Stimulated activated CD4-positive, alpha-beta T cell treated with anti-CD3 and anti-CD28 coated beads, Interleukin-4, amount 100 ng/mL, for 4 hours (primary cell): ENCODE data around the gene PRPF31.
"Not testable (repeated sequence)": the region's sequence is repeated elsewhere in the genome, so short reads cannot be mapped to it uniquely, and the experiment has no call there.

Experiments used
- DNase-seq, 2 experiments: peaks; one replicate each; pipeline ENCODE4 v3.0.0-alpha.2; 2020

Gene PRPF31

DNA sequence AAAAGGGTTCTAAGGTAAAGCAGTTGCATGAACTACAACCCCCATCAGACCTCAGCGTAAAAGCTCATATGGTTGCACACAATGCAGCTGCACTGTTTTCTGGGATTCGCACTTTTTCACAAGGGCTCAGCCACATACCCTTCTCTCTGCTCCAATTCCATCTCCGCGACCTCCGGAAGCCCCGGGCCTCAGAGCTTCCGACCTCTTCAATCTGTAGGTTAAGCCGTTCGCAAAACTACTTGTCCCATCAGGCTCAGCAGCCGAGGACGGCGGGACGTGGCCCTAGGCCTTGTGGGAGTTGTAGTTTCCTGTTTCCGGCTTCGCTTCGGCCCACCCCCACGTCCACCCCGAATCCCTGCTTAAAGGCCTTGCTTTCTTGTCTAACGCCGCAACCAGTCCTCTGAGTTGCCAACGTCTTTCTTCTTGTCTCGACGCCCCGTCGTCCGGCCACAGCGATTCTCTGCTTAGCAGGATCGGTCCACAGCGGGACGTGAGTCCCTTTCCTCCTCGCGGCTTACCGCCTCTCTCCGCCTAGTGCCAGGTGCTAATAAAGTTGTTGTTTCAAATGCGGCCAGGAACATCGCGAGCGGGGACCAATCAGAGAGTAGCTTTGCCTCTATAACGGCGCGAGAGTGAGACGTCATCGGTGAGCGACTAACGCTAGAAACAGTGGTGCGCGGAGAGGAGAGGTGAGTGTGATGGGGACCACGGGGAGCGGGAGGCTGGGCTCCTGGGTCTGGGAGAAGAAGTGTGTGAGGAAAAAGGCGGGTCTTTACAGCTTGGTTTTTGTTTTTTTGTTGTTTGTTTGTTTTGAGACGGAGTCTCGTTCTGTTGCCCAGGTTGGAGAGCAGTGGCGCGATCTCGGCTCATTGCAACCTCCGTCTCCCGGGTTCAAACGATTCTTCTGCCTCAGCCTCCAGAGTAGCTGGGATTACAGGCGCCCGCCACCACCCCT is at the start of gene PRPF31, which contains the start of gene TFPT:
Gene PRPF31 (plus strand): TSS at position 646 of the 955 bp plus-strand sequence. CDS start 2,525 bp downstream, outside the sequence.
Gene TFPT (minus strand): TSS at position 549 of the 955 bp plus-strand sequence. CDS start 388 bp downstream, at position 161.
- DNase-seq = peak; percentile 92 to 96

DNA sequence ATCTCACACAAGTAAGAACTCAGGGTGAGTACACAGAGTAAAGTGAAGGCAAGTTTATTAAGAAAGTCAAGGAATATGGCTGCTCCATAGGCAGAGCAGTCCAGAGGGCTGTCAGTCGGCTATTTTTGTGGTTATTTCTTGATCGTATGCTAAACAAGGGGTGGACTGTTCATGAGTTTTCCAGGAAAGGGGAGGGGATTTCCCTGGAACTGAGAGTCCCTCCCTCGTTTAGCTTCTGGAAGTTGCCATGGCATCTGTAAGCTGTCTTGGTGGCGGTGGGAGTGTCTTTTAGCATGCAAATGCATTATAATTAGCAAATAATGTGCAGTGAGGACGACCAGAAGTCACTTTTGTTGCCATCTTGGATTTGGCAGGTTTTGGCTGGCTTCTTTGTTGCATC is 46.1 kb upstream of the PRPF31 start:
- DNase-seq = no peak

DNA sequence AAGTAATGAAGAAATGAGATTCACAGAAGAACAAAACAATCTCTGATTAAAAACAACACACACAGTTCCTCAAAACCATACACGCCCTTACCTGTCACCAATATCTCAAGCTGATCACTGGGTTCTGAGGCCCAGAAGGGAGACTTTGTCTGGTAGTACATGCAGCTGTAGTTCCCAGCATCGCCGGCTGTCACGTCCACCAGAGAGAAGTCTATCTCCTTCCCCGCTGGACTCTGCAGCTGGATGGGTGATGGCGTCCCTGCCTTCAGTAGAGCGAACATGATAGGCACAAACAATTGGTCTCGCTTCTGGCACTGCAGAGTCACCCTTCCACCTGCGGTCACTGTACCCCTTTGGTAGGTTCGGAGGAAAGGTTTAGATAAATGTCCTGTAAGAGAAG is 41.7 kb upstream of the PRPF31 start:
- no peak for DNase-seq

GRCh38 chr19:54074851-54075250 is 40.7 kb upstream of the PRPF31 start:
- DNase-seq = no peak

DNA sequence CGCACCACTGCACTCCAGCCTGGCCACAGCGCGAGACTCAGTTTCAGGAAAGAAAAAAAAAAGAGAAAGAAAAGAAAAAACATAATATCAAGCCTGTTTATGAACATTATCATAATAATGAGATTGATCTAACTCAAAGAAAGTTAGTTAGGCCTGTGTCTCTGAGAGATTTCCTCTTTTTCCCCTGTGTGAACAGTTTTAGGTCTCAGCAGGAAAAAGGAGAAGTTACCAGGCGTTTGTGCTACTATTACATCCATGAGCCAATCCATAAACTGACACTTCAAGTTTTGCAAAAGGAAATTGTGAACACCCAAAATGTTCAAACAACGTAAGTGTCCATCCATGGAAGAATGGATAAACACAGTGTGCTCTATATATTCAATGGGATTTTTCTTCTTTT is 38.2 kb upstream of the PRPF31 start:
- DNase-seq = no peak

DNA sequence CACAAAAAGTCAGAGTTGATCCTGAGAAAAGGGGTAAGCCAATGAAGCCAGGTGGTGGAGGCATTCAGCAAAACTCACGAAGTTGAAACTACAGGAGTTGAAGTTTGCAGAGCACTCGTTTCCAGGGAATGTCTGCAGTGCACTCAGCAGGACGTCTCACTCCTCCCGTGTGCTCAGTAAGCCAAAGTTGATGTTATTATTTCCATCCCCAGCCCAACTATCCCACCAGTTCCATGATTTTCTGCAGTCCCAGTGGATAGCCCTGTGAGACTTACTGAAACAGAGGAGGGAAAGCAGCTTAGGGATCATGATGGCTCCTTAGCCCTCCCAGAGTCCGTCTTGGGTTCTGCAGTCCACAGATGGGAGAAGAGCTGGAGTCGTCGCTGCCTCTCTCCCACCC is 34.5 kb upstream of the PRPF31 start, which contains the start of gene TARM1:
Gene TARM1 (minus strand): TSS at position 334 of the 400 bp plus-strand sequence. CDS start 25 bp downstream, at position 309.
- DNase-seq = no peak

DNA sequence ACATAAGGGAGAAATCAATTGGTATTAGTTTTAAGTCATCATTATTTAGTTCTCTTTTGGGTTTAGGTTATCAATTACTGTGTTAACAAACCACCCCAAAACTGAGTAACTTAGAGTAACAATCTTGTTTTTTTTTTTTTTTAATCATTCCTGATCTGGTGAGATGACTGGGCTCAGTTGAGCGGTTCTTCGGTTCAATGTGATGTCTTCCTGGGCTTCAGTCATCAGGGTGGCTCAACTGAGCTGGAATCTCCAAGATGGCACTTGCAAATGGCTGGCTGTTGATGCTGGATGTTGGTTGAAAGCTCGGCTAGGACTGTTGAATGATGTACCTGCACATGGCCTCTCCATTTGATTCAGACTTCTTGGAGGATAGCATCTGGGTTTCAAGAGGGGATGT is 31.1 kb upstream of the PRPF31 start:
- no peak for DNase-seq

DNA sequence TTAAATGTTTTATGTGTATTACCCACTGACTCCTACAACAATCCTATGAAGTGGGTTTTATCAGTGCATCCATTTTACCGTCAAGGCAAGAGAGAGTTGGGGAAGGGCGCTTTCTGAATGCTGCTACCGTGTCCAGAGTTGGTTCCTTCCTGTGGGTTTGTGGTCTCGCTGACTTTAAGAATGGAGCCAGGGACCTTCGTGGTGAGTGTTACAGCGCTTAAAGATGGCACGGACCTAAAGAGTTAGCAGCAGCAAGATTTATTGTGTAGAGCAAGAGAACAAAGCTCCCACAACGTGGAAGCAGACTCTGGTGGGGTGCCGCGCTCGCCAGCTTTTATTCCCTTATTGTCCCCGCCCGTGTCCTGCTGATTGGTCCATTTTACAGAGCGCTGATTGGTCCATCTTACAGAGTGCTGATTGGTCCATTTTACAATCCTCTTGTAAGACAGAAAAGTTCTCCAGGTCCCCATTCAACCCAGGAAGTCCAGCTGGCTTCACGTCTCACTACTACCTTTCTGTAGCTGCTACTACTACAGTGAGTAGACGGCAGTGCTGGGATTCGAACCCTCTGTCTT is 21.0 kb upstream of the PRPF31 start:
- no peak for DNase-seq

DNA sequence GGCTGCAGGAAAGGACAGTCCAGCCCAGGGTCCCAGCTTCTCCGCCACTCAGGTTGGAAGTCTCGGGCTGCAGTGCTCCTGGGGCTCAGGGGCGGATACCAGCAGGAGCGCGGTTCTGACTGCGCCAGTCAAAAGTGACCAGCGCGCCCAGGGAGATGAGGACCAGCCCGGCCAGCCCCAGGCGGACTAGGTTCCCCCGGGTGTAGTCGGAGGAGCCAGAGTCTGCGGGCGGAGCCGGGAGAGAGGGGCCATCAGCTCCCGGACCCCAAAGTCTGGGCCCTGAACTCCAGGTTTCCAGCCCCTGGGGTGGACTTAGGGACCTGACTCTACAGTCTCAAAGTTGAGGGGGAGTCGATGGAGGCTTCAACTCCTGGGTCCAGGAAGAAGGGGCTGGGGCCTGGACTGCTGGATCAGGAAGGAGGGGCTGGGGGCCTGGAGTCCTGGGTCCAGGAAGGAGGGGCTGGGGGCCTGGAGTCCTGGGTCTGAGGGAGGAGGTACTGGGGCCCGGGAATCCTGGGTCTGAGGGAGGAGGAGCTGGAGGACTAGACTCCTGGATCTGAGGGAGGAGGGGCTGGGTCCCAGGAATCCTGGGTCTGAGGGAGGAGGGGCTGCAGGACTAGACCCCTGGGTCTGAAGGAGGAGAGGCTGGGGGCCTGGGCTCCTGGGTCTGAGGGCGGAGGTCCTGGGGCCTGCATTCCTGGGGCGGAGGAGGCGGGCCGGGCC is 20.3 kb upstream of the PRPF31 start:
- no peak for DNase-seq

GRCh38 chr19:54095859-54096616 is 19.5 kb upstream of the PRPF31 start:
- peak; percentile 35 to 42 for DNase-seq

DNA sequence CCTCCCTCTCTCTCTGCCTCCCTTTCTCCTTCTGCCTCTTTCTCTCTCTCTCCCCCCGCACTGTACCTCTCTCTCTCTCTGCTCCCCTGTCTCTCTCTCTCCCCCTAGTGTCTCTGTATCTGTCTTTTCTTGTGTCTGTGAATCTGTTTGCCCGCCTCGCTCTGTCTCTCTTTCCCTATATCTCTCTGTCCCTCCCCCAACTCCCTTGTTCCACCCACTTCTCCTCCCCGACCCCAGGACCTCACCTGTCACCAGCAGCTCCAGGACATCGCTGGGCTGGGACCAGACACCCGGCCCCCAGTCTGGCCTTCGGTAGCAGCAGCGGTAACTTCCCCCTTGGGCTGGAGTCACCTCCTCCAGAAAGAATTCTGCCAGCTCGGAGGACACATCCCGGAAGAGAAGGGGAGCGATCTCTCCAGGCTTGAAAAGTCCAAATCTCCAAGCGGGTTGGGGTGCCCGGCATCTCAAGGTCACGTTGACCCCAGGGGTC is 18.9 kb upstream of the PRPF31 start:
- DNase-seq = no peak

- no peak for DNase-seq
Observed at GRCh38 chr19:54099190-54099902, 16.2 kb upstream of the PRPF31 start.

- not testable (repeated sequence) for DNase-seq
Observed at GRCh38 chr19:54099903-54100255, 15.7 kb upstream of the PRPF31 start.

- DNase-seq = no peak
Observed at GRCh38 chr19:54100561-54100960, 15.0 kb upstream of the PRPF31 start, which contains the start of gene OSCAR. Gene OSCAR, minus strand, starts transcription at chr19:54100803. Its CDS starts 11 bp downstream, at chr19:54100792.

- DNase-seq = peak; percentile 96 to 98
Observed at GRCh38 chr19:54102421-54103169, 13.0 kb upstream of the PRPF31 start, which contains the start of gene NDUFA3. Gene NDUFA3, plus strand, starts transcription at chr19:54102855. Its CDS starts 24 bp downstream, at chr19:54102879.

GRCh38 chr19:54104998-54105715 is 10.4 kb upstream of the PRPF31 start:
- no peak for DNase-seq

DNA sequence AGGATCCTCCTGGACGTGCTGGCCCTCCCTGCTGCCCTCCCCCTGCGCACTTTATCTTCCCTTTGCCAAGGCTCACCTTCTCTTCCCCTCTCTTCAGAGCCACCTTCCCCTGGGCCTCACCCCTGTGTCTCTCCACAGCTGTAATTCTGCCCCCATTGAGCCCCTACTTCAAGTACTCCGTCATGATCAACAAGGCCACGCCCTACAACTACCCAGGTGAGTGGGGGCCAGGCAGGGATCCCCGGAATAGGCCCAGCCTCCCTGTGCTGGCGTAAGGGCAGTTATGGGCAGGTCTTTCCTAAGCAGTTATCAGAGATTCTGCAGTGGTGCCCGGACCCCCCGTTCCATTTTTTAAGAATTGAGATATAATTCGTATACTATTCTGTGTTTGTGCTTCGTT is 9.8 kb upstream of the PRPF31 start:
- DNase-seq = no peak

DNA sequence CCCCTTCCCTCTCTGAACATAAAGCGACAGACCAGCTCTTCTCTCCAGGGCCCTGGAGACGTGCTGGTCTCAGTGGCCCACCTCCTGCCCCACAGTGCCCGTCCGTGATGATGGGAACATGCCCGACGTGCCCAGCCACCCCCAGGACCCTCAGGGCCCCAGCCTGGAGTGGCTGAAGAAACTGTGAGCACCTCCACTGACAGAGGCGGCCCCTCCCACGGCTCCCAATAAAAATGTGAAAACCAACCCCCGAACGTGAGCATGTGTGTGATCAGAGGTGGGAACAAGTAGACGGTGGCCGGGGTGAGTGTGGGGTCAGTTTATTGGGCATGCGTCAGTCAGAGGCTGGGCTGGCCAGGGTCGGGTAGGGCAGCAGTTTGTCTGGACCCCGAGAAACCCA is 8.8 kb upstream of the PRPF31 start:
- DNase-seq = no peak

GRCh38 chr19:54107876-54108490 is 7.6 kb upstream of the PRPF31 start:
- no peak for DNase-seq
